Stimulated activated CD4-positive, alpha-beta T cell treated with anti-CD3 and anti-CD28 coated beads, TNF-alpha, amount 100 ng/mL, for 1 hour (primary cell): ENCODE data around the gene DUSP8.
"Not testable (repeated sequence)": the region's sequence is repeated elsewhere in the genome, so short reads cannot be mapped to it uniquely, and the experiment has no call there.

Source experiments
- DNase-seq, 3 donors: peaks; one replicate each; pipeline ENCODE4 v3.0.0-alpha.2; 2020; ENCODE audit warnings: low read depth in 3 of 3, low spot score in 1 of 3

DUSP8 gene

DNA sequence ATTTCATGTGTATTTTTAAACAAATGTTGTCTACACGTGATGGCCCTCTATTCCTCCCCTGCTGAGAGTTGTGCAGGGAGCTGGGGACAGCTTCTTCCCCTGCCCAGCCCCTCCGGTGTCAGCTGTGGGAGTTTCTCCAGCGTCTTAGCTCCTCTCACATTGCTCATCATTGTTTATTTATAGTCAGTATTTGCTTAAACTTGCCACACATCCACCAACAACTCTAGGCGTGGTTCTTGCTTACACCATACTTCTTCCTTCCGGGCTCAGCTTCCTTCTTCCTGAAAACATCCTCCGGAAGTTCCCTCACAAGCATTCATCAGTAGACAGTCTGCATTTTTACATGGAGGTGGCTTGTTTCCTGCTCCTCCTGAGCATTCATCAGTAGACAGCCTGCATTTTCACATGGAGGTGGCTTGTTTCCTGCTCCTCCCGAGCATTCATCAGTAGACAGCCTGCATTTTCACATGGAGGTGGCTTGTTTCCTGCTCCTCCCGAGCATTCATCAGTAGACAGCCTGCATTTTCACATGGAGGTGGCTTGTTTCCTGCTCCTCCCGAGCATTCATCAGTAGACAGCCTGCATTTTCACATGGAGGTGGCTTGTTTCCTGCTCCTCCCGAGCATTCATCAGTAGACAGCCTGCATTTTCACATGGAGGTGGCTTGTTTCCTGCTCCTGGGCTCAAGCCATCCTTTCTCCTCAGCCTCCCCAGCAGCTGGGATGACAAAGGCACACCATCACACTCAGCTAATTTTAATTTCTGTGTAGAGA is 17.3 kb upstream of the DUSP8 start:
- not testable (repeated sequence) for DNase-seq

DNA sequence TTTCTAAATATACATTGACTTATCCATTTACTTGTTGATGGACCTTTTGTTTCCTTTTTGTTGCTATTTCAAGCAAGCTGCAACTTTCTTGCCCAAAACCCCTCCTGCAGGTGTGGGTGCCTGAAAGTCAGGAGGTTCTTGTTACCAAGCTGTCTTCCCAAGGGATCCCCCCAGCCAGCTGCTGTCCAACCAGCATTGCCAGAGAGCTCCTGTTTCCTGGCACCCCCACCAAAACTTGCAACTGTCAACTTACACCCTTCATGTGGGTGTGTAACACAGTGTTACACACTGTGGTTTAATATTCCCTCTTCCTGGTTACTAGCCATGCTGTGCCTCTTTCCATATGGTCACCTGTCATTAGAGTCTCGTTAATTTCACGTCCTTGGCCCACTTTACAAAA is 14.6 kb upstream of the DUSP8 start:
- no peak for DNase-seq

DNA sequence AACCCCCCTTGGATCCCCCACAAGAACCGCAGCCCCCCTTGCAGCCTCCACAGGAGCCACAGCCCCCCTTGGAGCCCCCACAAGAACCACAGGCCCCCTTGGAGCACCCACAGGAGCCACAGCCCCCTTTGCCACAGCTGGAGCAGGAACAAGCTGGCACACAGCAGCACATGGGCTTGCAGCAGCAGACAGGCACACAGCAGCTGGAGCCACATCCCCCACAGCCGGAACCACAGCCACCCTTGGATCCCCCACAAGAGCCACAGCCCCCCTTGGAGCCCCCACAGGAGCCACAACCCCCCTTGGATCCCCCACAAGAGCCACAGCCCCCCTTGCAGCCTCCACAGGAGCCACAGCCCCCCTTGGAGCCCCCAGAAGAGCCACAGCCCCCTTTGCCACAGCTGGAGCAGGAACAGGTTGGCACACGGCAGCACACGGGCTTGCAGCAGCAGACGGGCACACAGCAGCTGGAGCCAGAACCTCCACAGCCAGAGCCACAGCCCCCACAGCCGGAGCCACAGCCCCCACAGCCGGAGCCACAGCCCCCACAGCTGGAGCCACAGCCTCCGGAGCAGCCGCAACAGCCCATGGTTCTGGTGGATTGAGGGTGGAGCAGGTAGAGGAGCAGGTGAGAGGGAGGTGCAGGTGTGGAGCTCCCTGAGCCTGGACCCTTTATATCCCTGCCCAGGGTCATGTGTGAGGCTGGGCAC is 12.7 kb upstream of the DUSP8 start, which contains the start of gene KRTAP5-1:
Gene KRTAP5-1, minus strand, starts transcription at position 623 of the 710 bp plus-strand sequence. Its CDS starts 34 bp downstream, at position 589.
- DNase-seq, result not testable (repeated sequence)

DNA sequence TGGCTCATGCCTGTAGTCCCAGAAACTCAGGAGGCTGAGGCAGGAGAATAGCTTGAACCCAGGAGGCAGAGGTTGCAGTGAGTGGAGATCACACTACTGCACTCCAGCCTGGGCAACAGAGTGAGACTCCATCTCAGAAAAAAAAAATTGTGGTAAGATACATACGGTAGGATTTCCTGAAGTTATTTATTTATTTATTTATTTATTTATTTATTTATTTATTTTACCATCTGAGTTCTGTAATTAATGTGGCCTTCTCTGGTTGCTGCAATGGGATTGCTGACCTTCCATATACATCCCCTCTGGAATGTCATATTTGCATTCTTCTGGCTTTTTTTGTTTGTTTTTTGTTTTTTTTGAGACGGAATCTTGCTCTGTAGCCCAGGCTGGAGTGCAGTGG is 10.8 kb upstream of the DUSP8 start:
- not testable (repeated sequence) for DNase-seq

DNA sequence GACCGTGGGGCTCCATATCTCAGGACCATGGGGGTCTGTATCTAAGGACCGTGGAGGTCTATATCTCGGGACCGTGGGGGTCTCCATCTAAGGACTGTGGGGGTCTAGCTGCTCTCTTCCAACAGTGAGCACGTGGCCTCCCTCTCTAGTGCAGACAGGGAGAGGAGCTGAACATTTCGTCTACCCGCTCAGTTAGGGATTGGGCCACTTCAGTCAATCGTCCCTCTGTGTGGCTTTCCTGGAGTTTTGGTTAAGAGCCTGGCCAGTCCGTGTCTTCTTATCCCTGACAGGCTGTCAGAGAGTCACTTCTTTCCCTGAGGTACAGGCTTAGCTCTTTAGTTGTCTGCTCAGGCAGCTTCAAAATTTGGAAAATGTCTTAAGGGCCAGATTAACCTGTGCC is 9.9 kb upstream of the DUSP8 start:
- no peak for DNase-seq

DNA sequence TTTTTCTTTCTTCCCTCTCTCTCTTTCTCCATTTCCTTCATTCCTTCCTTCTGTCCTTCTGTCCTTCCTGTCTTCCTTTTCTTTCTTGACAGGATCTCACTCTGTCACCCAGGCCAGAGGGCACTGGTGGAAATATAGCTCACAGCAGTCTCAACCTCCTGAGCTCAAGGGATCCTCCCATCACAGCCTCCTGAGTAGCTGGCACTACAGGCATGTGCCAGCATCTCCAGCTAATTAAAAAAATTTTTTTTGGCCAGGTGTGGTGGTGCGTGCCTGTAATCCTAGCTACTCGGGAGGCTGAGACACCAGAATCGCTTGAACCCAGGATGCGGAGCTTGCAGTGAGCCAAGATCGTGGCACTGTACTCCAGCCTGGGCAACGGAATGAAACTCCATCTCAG is 4.8 kb upstream of the DUSP8 start:
- DNase-seq, result no peak

DNA sequence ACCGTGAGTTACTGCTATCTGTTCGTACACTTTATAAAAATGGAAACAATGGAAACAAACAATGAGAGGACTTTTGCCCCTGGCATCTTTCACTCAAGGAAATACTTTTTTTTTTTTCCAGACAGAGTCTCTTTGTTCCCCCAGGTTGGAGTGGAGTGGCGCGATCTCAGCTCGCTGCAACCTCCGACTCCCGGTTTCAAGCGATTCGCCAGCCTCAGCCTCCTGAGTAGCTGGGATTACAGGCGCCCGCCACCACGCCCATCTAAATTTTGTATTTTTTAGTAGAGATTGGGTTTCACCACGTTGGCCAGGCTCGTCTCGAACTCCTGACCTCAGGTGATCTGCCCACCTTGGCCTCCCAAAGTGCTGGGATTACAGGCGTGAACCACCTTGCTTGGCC is 3.7 kb upstream of the DUSP8 start:
- DNase-seq, result not testable (repeated sequence)

DNA sequence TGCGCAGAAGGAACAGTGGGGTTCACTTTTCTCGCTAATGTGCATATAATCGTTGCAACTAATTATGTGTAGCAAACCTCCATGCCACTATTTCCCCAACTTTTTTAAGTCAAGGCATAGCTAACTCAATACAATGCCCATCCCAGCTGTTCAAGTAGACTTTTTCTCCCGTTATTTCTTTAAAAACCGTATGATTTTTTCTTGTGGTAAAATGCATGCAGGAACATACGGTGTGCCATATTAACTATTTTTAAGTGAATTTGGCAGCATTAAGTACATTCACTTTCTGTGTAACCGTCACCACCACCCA is 2.8 kb upstream of the DUSP8 start:
- DNase-seq, result no peak

DNA sequence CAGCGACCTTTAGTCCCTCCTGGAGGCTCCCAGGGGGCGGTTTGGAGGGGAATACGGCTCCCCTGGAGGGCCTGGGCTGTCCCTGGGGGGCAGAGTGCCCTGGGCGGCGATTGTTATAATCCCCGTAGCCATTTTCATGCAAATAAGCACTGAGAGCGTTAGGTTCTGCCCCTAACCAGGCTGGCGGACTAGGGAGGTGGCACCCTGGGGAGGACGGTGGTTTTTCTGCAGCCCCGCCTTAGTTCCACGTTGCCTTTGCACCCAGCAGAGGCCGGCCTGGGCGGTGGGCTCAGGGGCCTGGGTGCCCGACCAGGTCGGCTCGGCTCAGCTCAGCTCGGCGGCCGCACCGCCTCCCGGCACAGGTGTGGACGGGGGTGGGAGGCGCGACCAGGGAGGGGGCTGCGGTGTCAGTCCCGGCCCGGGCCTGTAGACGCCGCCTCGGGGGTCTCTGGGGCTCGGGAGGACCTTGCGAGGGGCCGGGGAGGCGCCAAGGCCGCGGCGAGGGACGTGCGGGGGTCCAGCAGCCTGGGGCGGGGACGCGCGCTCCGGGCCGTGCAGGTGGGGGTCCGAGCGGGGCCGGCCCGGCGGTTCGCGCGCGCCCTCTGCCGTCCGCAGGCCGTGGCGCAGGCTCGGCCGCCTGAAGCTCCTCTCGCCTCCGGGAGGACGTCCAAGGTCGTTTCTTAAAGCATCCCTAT is 2.3 kb upstream of the DUSP8 start:
- peak in 1 of 3 donors; percentile 57 for DNase-seq

DNA sequence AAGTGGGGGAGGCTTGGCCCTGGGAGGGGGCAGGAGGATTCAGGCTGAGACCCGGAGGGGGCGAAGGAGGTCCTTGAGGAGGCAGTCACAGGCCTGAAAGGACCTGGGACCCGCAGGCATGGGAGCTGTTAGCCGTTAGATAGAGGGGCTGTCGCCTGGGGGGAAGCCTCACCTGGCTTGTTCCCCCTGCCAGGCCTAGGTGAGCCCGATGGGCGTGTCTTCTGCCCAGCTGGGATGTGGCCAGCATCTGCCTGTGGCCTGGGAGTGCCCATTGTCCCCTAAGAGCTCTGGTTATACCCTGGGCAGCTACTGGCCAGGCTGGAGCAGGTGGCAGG is 1.8 kb upstream of the DUSP8 start:
- DNase-seq, result no peak

DNA sequence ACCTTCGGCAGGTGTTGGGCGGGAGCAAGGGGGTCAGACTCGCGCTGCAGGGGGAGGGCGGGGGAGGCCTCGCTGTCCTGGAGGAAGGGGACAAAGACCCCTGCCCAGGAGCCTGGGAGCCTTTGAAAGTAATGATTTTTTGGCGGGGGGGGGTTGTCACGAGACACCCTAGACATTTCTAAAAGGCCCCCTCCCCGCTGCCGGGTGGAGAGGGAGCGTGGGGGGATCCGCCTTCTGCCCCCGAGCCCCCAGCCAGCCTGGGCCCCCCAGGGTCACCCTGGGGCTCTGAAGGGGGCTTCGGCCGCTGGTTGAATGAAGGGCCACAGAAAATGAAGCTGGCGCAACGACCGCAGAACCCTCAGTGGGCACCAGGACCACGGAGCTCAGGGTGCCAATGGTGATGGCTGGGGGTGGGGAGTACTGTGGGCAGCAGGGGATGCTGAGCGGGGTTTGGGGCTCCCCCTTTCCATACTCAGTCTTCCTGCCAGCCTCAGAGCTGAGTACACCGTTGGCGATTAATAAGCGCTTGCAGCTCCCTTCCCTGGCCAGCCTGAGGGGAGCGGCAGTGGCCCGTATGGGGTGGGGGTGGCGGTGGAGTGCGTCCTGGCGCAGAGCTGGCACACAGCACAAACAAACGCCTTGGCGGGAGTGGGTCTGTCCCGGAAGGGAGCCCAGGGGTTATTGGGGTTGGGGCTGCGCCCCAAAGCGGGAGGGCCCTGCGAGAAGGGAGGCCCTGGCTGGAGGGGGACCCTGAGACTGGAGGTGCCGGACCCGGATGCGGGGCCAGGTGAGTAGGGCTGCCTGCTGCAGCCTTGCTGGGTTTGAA is 1.2 kb upstream of the DUSP8 start:
- DNase-seq, result no peak

DNA sequence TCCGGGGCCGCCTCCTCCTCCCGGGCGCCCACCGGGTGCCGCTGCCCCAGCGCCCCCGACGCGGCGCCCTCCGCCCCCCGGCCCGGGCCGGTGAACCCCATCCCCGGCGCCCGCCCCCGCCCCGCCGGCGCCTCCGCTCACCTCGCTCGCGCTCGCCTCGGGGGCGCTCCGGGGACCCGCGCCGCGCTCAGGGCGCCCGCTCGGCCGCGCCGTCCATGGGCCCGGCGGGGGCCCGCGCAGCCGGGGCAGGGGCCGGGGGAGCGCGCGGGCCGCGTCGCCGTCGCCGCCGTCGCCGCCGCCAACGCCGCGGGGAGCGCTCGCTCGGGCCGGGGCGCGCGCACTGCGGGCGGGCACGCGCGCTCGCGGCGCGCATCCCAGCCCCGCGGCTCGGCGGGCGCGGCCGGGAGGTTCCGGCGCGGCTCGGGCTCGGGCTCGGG is 293 bp downstream of the DUSP8 start:
- no peak for DNase-seq

DNA sequence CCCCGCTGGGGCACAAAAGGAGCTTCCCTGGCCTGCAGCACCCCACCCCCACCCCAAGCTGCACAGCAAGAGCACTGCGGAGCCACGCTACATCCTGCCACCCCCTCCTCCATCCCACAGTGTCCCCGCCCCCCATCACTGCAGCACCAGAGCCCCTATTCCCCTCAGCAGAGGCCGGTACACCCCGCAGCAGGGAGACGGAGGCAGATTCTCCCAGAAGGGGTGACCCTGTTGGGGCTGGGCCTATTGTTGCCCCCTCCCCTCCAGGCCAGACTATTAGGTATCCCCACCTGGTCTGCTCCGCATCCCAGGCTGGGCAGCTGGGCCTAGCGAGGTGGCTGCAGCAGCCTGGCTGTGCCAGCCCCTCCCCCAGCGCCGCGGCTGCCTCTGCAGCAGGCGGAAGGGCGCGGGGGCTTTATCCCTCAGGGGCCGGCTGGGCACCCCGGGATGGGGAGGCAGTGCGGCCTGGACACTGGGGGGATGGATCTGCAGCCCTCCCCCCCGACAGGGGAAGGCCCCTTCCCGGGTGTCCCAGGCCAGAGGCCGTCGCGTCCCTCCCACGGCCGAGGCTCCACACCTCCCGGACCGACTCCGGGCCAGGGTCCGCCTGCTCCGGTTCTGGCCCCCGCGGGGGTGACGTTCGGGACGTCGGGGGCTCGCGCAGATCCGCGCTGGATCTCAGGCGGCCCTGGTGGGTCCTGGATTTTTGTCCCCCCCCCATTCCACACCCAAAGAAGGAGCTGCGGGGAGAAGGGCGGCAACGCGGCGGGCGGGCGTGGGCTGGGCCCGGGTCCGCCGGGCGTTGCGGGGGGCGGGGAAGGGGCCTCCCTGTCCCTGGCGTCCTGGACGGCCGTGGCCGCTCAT is 943 bp downstream of the DUSP8 start:
- no peak for DNase-seq

DNA sequence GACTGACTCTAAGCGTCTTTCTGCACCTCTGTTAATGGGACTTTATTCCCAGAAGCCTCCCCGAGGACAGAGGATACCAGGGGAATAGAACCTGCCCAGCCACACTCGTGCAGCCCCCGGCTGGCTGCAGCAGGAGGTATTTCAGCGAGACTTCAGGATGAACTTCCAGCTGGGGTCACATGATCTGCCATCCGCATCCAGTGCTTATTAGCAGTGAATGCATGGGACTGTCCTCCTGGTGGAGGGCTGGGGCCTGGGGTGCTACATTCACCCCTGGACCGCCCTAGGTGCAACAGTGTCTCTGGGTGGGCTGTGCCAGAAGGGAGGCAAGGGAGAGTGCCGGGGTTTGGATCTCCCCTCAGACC is 1.6 kb downstream of the DUSP8 start:
- no peak for DNase-seq

DNA sequence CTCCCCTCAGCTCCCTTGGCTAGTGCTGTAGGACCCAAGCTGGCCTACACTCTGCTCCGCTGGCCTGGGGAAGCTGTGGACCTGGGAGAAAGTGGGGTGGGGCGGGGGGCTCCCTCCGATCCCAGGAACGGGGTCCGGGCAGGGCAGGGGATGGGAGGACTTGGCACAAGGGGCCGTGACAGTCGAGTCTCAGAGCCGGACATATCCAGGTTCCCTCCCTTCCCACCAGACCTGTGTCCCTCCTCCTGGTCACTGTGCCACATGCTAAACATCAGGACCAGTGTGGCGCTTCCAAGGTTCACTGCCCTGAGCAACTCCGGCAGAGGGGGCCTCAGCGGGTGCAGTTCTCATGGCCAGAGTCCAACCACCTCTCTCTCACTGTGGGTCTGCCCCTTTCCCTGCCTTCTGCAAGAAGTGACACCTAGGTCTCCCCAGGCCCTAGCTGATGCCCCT is 2.0 kb downstream of the DUSP8 start:
- DNase-seq, result no peak

DNA sequence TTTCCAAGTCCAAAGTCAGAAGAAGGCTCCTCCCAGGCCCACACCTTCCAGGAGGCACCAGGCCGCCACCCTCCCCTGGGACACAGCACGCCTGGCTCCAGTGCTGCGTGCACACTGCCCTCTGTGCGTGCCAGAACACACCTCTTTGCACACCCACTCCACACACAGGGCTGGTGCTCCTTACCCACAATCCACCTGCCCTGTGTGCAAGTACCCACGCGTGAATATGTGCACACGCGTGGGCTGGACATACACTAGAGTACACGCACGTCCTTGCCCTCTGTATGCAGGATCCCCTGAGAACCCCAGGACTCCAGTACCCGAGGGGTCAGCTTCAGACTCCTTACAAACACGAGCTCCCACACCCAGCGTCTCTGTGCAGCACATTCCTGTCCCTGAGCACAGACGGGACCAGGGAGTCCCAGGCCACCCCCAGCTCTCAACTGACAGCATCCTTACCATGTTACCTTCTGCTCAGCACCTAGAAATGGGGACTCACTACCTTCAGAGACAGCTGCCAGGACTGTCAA is 2.8 kb downstream of the DUSP8 start:
- DNase-seq, result no peak

DNA sequence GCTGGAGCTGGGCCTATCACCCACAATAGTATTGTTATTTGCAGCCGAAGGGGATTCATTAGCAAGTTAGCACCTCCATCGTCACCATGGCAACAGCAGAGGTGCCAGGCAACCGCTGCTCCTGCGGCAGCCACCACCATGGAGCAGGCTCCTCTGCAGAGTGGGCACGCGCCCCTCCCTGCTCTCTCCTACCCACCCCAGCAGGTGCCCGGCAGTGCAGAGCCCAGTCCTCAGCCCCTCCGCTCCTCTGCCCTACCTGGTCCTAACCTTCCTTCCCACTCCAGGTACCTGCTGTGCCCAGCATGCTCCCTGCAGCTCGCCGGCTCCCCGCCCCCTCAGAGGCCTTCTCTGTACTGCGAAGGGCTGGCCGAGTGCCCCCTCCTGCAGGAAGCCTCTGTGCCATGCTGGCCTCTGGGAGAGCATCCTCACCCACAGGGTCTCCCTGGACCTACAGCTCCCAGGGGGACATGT is 3.6 kb downstream of the DUSP8 start:
- no peak for DNase-seq

DNA sequence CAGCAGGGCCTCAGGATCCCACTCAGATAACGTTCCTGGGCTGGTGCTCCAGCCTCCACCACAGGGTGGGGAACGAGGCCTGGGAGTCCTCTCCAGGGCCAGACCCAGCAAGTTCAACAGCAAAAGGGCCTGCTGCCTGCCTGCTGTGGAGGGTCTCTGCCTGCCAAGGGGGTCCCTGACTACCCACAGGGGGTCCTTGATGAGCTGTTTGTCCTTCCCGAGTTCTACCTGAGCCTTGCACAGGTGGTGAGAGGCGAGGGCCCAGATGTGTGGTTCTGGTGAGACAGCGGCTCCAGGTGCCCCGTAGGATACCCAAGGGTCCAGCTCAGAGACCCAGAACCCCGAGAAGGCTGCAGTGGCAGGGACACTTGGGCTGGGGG is 4.4 kb downstream of the DUSP8 start:
- DNase-seq, result no peak

DNA sequence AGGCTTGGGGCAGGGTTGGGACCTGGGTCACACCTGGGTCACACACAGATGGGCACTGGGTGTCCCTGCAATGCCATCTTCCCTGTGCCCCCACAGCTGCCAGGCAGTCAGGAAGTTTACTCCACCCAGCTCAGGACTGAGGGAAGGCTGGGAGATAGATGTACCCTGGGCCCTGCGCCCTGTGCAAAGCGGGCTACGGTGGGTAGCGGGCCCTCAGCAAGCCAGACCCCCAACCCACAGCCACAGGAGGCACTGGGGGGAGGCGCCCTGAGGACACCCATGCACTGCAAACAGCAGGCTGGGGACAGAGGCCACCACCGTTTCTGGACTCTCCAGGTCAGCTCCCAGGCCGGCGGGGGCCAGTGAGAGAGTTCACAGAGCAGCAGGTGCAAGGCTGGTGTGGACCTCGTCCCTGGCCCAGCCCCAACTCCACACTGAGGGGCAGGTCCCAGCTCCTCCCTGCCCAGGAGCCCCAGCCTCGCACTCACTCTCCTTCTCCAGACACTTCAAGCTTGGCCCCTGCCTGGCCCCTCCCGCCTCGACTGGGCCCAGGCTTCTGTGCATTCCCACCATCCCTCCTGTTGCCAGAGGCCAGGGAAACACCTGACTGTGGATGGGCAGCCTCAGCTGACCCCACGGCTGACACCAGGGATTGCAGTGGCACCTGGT is 4.9 kb downstream of the DUSP8 start:
- no peak for DNase-seq
